GM12875 (cell line): ENCODE data around the gene MED31.

Experiments used
- H3K4me3 ChIP-seq: one replicate; pipeline ENCODE4 v1.5.1; 2011; ENCODE audit warnings: low read depth, low read length, control low read depth
- CTCF ChIP-seq: IDR thresholded peaks from 2 replicates; pipeline ENCODE4 v1.5.1; 2011; ENCODE audit warnings: low read depth, mild to moderate bottlenecking, control low read depth, inconsistent platforms, low read length, moderate library complexity, borderline replicate concordance; ENCODE audit not compliant: insufficient read depth

Gene MED31

GRCh38 chr17:6651354-6651918 lies at the start of gene MED31, which contains the start of gene C17orf100:
Gene MED31 (minus strand): TSS chr17:6651605. CDS start chr17:6651528, 77 bp downstream.
Gene C17orf100 (plus strand): TSS chr17:6651762. CDS start chr17:6651914, 152 bp downstream.
- TF ChIP-seq CTCF: no peak
- H3K4me3 ChIP-seq: peak within 1 kb of the TSS; percentile 61

GRCh38 chr17:6700948-6701307 lies 49.5 kb upstream of the MED31 start:
- no peak for TF ChIP-seq CTCF
- H3K4me3 ChIP-seq: no peak overlapping the region

- no peak for TF ChIP-seq CTCF
- H3K4me3 ChIP-seq: no peak overlapping the region
Measured at GRCh38 chr17:6699997-6700947, 48.9 kb upstream of the MED31 start.

GRCh38 chr17:6698004-6698403 lies 46.6 kb upstream of the MED31 start:
- TF ChIP-seq CTCF: no peak
- no peak overlapping the region for H3K4me3 ChIP-seq

- no peak overlapping the region for H3K4me3 ChIP-seq
Measured at GRCh38 chr17:6696906-6697305, 45.5 kb upstream of the MED31 start.

GRCh38 chr17:6695565-6695964 lies 44.2 kb upstream of the MED31 start:
- H3K4me3 ChIP-seq: no peak overlapping the region
- no peak for TF ChIP-seq CTCF

More at GRCh38 chr17:6696906-6697305, 45.5 kb upstream of the MED31 start:
- TF ChIP-seq CTCF: no peak
